ENCODE data around the gene PAFAH2. TPM values are rescaled to one million over a fixed set of nuclear protein-coding genes. Genes with fewer than 3 reads are reported as not detected.

The PAFAH2 gene
- total RNA-seq, 1 experiment from 2014 or later, result 13.0 TPM

Other genes with a start within 250 kb of the PAFAH2 start
- 21.7 and 28.4 TPM in 2 replicates for gene SELENON, start 197.9 kb downstream of the PAFAH2 start, total RNA-seq (2014; rRNA removed; shearing (Covaris generic))
- 20.8 and 26.5 TPM in 2 replicates for gene MTFR1L, start 178.1 kb downstream of the PAFAH2 start, total RNA-seq (2014; rRNA removed; shearing (Covaris generic))
- 4.8 and 4.9 TPM in 2 replicates for gene AUNIP, start 138.6 kb downstream of the PAFAH2 start, total RNA-seq (2014; rRNA removed; shearing (Covaris generic))
- 0.19 and 1.1 TPM in 2 replicates for gene PAQR7, start 122.4 kb downstream of the PAFAH2 start, total RNA-seq (2014; rRNA removed; shearing (Covaris generic))
- 222 and 346 TPM in 2 replicates for gene STMN1, start 91.6 kb downstream of the PAFAH2 start, total RNA-seq (2014; rRNA removed; shearing (Covaris generic))
- 0.17 TPM in 1 of 2 replicates, not detected in the other for gene EXTL1, start 23.7 kb upstream of the PAFAH2 start, total RNA-seq (2014; rRNA removed; shearing (Covaris generic))
- gene SLC30A2, start 48.1 kb upstream of the PAFAH2 start, total RNA-seq (2014; rRNA removed; shearing (Covaris generic)), result not detected in 2 replicates
- not detected in 2 replicates for gene TRIM63, start 69.6 kb upstream of the PAFAH2 start, total RNA-seq (2014; rRNA removed; shearing (Covaris generic))
- gene PDIK1L, start 113.8 kb upstream of the PAFAH2 start, total RNA-seq (2014; rRNA removed; shearing (Covaris generic)), result 4.4 and 6.1 TPM in 2 replicates
- 0.62 TPM in 1 of 2 replicates, not detected in the other for gene FAM110D, start 161.0 kb upstream of the PAFAH2 start, total RNA-seq (2014; rRNA removed; shearing (Covaris generic))
- not detected in 2 replicates for gene C1orf232, start 170.9 kb upstream of the PAFAH2 start, total RNA-seq (2014; rRNA removed; shearing (Covaris generic))
- 12.9 and 18.1 TPM in 2 replicates for gene ZNF593, start 171.8 kb upstream of the PAFAH2 start, total RNA-seq (2014; rRNA removed; shearing (Covaris generic))
- gene ZNF593OS, start 173.8 kb upstream of the PAFAH2 start, total RNA-seq (2014; rRNA removed; shearing (Covaris generic)), result not detected in 2 replicates
- gene CNKSR1, start 179.4 kb upstream of the PAFAH2 start, total RNA-seq (2014; rRNA removed; shearing (Covaris generic)), result not detected in 2 replicates
- gene CATSPER4, start 192.5 kb upstream of the PAFAH2 start, total RNA-seq (2014; rRNA removed; shearing (Covaris generic)), result not detected in 2 replicates
- gene CEP85, start 236.1 kb upstream of the PAFAH2 start, total RNA-seq (2014; rRNA removed; shearing (Covaris generic)), result 13.4 and 18.0 TPM in 2 replicates

Data from A172 (cell line).